SK-N-SH (cell line): ENCODE results near the gene BBS4. TPM values are rescaled to one million over a fixed set of nuclear protein-coding genes. Genes with fewer than 3 reads are reported as not detected.

Experiments used
- CTCF ChIA-PET: fragments of 300-600, 350-600 bp; formaldehyde crosslinking; extraction: SDS; loops from one replicate; lab custom pipeline; 2021; lab: Yijun Ruan, JAX
- POLR2A ChIA-PET: fragments of 350-600 bp; sonication (Branson Sonifier 250); formaldehyde crosslinking; extraction: SDS; loops from one replicate; lab custom pipeline; 2020; ENCODE audit warnings: antibody characterized with exemption, inconsistent platforms; lab: Yijun Ruan, JAX
- DNase-seq: peaks from one replicate; pipeline ENCODE4 v3.0.0; 2012
- H2AFZ ChIP-seq: fragments of 200-600 bp; sonication (generic); 2 replicates; pipeline ENCODE4 v1.8.1; 2016; ENCODE audit warnings: antibody characterized with exemption, mild to moderate bottlenecking, low read depth
- H3F3A ChIP-seq: fragments of 200-600 bp; sonication (generic); replicated peaks from 2 replicates; pipeline ENCODE3; 2016; ENCODE audit warnings: antibody characterized with exemption, mild to moderate bottlenecking; ENCODE audit not compliant: insufficient read depth
- H3K27ac ChIP-seq, 2 experiments: fragments of 200-500 bp in 1 of 2; fragments of 200-600 bp in 1 of 2; sonication (Bioruptor generic) in 1 of 2; sonication (generic), shearing (Covaris generic) in 1 of 2; 2 replicates each; pipeline versions ENCODE4 v1.5.1 to v1.6.1; 2014 to 2016; ENCODE audit warnings: low read depth in 2 of 2, inconsistent platforms in 1 of 2, low read length in 1 of 2, mild to moderate bottlenecking in 1 of 2, mixed read lengths in 1 of 2
- H3K27me3 ChIP-seq: fragments of 200-600 bp; sonication (generic), shearing (Covaris generic); 2 replicates; pipeline ENCODE4 v1.6.1; 2016; ENCODE audit warnings: mixed run types; ENCODE audit not compliant: insufficient read depth
- H3K36me3 ChIP-seq, 2 experiments: fragments of 200-500 bp in 1 of 2; fragments of 200-600 bp in 1 of 2; sonication (Bioruptor generic) in 1 of 2; sonication (generic) in 1 of 2; replicated peaks in 1 of 2; 2 replicates each; pipeline versions ENCODE3 to v1.5.1; 2014 to 2016; ENCODE audit warnings: low read length in 1 of 2, mild to moderate bottlenecking in 1 of 2; ENCODE audit not compliant: insufficient read depth in 2 of 2, control insufficient read depth in 1 of 2
- H3K4me1 ChIP-seq, 2 experiments: fragments of 200-500 bp in 1 of 2; fragments of 200-600 bp in 1 of 2; sonication (Bioruptor generic) in 1 of 2; sonication (generic), shearing (Covaris generic) in 1 of 2; 2 replicates each; pipeline versions ENCODE4 v1.5.1 to v1.6.1; 2014 to 2016; ENCODE audit warnings: low read depth in 1 of 2, low read length in 1 of 2, mixed run types in 1 of 2; ENCODE audit not compliant: insufficient read depth in 2 of 2, control insufficient read depth in 1 of 2
- H3K4me2 ChIP-seq: fragments of 200-600 bp; sonication (generic), shearing (Covaris generic); 2 replicates; pipeline ENCODE4 v1.6.1; 2017; ENCODE audit warnings: mixed run types
- H3K4me3 ChIP-seq, 2 experiments: fragments of 200-500 bp in 1 of 2; fragments of 200-600 bp in 1 of 2; sonication (Bioruptor generic) in 1 of 2; sonication (generic), shearing (Covaris generic) in 1 of 2; 2 replicates each; pipeline versions ENCODE4 v1.5.1 to v1.8.1; 2014 to 2016; ENCODE audit warnings: low read depth in 2 of 2, inconsistent platforms in 1 of 2, low read length in 1 of 2, mild to moderate bottlenecking in 1 of 2, mixed read lengths in 1 of 2, moderate library complexity in 1 of 2
- H3K79me2 ChIP-seq: fragments of 200-600 bp; sonication (generic); 2 replicates; pipeline ENCODE4 v1.8.1; 2017; ENCODE audit warnings: mild to moderate bottlenecking; ENCODE audit not compliant: insufficient read depth
- H3K9ac ChIP-seq: fragments of 200-600 bp; sonication (generic); 2 replicates; pipeline ENCODE4 v1.6.1; 2017; ENCODE audit warnings: mixed run types
- H3K9me2 ChIP-seq: fragments of 200-600 bp; sonication (generic); 2 replicates; pipeline ENCODE4 v1.6.1; 2017; ENCODE audit warnings: mixed run types
- H3K9me3 ChIP-seq: fragments of 200-600 bp; sonication (generic); 2 replicates; pipeline ENCODE4 v1.6.1; 2017; ENCODE audit warnings: mixed run types, mild to moderate bottlenecking, moderate library complexity
- H4K20me1 ChIP-seq: fragments of 200-600 bp; sonication (generic); 2 replicates; pipeline ENCODE4 v1.6.1; 2017; ENCODE audit warnings: mild to moderate bottlenecking, mixed run types; ENCODE audit not compliant: insufficient read depth
- CTCF ChIP-seq: fragments of 200-600 bp; sonication (generic); IDR thresholded peaks from 2 replicates; pipeline ENCODE4 v1.6.1; 2017; ENCODE audit warnings: antibody characterized with exemption, mild to moderate bottlenecking, moderate library complexity
- ELF1 ChIP-seq: IDR thresholded peaks from 2 replicates; pipeline ENCODE4 v1.4.0; 2012
- GATA2 ChIP-seq: sonication (generic); formaldehyde crosslinking; IDR thresholded peaks from 2 replicates; pipeline ENCODE4 v1.5.0; 2020; ENCODE audit warnings: mild to moderate bottlenecking, missing genetic modification reagents
- IRF3 ChIP-seq: fragments of 150-350 bp; IDR thresholded peaks from 2 replicates; pipeline ENCODE4 v1.6.1; 2016; ENCODE audit warnings: mild to moderate bottlenecking, low read depth, low read length
- MEF2A ChIP-seq: IDR thresholded peaks from 2 replicates; pipeline ENCODE4 v1.4.0; 2012; ENCODE audit warnings: low read depth, borderline replicate concordance
- MXI1 ChIP-seq: IDR thresholded peaks from 2 replicates; pipeline ENCODE4 v1.6.1; 2012; ENCODE audit warnings: mild to moderate bottlenecking, low read depth, low read length, improper control_type of control experiment
- NRF1 ChIP-seq: IDR thresholded peaks from 2 replicates; pipeline ENCODE4 v1.6.1; 2012; ENCODE audit warnings: low read depth, mild to moderate bottlenecking, low read length
- RCOR1 ChIP-seq: fragments of 150-350 bp; IDR thresholded peaks from 2 replicates; pipeline ENCODE4 v1.6.1; 2017; ENCODE audit warnings: antibody characterized with exemption, low read length
- TAF1 ChIP-seq: IDR thresholded peaks from 2 replicates; pipeline ENCODE4 v1.6.1; 2012; ENCODE audit warnings: low read depth, mild to moderate bottlenecking, low read length, moderate library complexity, borderline replicate concordance
- YY1 ChIP-seq: IDR thresholded peaks from 2 replicates; pipeline ENCODE4 v1.4.0; 2012; ENCODE audit warnings: low read depth, mild to moderate bottlenecking
- WGBS: methylation state at CpG from one replicate; pipeline ENCODE4 v1.1.6; 2017; ENCODE audit warnings: low lambda C conversion rate; 5-methylcytosine and 5-hydroxymethylcytosine counted together
- polyA plus RNA-seq, 3 experiments: library from polyadenylated mRNA; depleted of rRNA; stranded (reverse); fragments of >200 nt; gene quantifications; 2 replicates each; pipeline ENCODE4 v1.2.3, GENCODE V29; 2012
- TF ChIP-seq, protein P1 (sequence below): IDR thresholded peaks from 2 replicates; pipeline ENCODE4; 2012
- TF ChIP-seq, protein P2 (sequence below): IDR thresholded peaks from 2 replicates; pipeline ENCODE4 v1.4.0; 2012; ENCODE audit warnings: low read depth, borderline replicate concordance

The BBS4 gene
- polyA plus RNA-seq, 1 of the 3 experiments (the other 2 are of a cell fraction): 18.5 TPM

DNA sequence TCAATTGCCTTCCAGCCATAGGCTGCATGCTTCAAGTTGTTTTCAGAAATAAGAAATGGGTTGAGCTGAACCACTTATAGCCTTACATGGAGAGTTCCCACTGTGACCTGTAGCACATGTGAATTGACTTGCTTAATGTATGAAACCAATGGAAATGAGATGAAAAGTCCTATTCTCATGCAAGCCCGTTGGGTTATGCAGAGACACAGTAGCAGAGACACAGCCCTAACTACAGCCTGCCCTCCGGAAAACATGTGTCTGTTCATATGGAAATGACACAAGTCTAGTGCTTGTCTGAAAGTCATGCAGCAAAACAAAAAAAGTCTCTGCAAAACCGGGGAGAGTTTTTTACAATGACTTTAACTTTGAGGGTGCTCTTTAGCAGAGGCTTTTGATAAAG, 14.5 kb upstream of the BBS4 start:
- ChIA-PET CTCF (interaction anchor here (0.6 to 2.3 kb wide), 23 partner anchors 9 to 398 kb away, joined by 3 to 35 read pairs (median 4); partner anchors contain the start of genes BBS4 and HIGD2B), POLR2A (no interaction called here)
- Histone ChIP-seq H3K9me2 (no peaks in the 10 kb centered on the region), H4K20me1 (no peaks in the 10 kb centered on the region), H2AFZ (peak overlapping the region; percentile 77; the same call in 1 of the 2 replicates), H3K79me2 (no peaks in the 10 kb centered on the region), H3F3A (no peaks in the 10 kb centered on the region), H3K27me3 (peaks cover 11% of the 10 kb centered on the region; the same call in 1 of the 2 replicates), H3K9me3 (no peaks in the 10 kb centered on the region), H3K4me2 (no peak overlapping the region), H3K36me3 (no peaks in the 10 kb centered on the region), H3K4me3 (no peak overlapping the region), H3K27ac (no peak overlapping the region), H3K4me1 (peaks cover 0 to 3% of the 10 kb centered on the region in 2 experiments; a peak in 1 of 4 replicates), H3K9ac (no peak overlapping the region)
- no peak for DNase-seq
- no peak for TF ChIP-seq GATA2
- TF ChIP-seq, protein P1, sequence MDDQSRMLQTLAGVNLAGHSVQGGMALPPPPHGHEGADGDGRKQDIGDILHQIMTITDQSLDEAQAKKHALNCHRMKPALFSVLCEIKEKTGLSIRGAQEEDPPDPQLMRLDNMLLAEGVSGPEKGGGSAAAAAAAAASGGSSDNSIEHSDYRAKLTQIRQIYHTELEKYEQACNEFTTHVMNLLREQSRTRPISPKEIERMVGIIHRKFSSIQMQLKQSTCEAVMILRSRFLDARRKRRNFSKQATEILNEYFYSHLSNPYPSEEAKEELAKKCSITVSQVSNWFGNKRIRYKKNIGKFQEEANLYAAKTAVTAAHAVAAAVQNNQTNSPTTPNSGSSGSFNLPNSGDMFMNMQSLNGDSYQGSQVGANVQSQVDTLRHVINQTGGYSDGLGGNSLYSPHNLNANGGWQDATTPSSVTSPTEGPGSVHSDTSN: no peak
- no peak for TF ChIP-seq TAF1
- no peak for TF ChIP-seq RCOR1
- TF ChIP-seq NRF1: no peak
- TF ChIP-seq MXI1: no peak
- TF ChIP-seq CTCF: no peak
- no peak for TF ChIP-seq YY1
- TF ChIP-seq IRF3: no peak
- TF ChIP-seq MEF2A: no peak
- TF ChIP-seq, protein P2, sequence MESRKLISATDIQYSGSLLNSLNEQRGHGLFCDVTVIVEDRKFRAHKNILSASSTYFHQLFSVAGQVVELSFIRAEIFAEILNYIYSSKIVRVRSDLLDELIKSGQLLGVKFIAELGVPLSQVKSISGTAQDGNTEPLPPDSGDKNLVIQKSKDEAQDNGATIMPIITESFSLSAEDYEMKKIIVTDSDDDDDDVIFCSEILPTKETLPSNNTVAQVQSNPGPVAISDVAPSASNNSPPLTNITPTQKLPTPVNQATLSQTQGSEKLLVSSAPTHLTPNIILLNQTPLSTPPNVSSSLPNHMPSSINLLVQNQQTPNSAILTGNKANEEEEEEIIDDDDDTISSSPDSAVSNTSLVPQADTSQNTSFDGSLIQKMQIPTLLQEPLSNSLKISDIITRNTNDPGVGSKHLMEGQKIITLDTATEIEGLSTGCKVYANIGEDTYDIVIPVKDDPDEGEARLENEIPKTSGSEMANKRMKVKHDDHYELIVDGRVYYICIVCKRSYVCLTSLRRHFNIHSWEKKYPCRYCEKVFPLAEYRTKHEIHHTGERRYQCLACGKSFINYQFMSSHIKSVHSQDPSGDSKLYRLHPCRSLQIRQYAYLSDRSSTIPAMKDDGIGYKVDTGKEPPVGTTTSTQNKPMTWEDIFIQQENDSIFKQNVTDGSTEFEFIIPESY: no peak
- no peak for TF ChIP-seq ELF1
- WGBS: 21% methylated on average over 3 of the region's 3 CpGs
